ENCODE data around the gene BBX. TPM values are rescaled to one million over a fixed set of nuclear protein-coding genes. Genes with fewer than 3 reads are reported as not detected.

Gene BBX
- total RNA-seq, 1 donor = 81.8 TPM

- H3K4me3 ChIP-seq (ENCODE audit: low read depth, low read length) = no peak overlapping the region
- TF ChIP-seq CTCF (IDR thresholded peaks at IDR 0.05; ENCODE audit: insufficient read depth, low read length) = no peak
- DNase-seq (ENCODE audit: low read depth) = no peak
These were observed 231.2 kb downstream of the BBX start for GRCh38 chr3:107753976-107754375.

- no peak for DNase-seq (ENCODE audit: low read depth)
- TF ChIP-seq CTCF (IDR thresholded peaks at IDR 0.05; ENCODE audit: insufficient read depth, low read length) = no peak
- H3K4me3 ChIP-seq (ENCODE audit: low read depth, low read length) = no peak overlapping the region
These were observed 233.9 kb downstream of the BBX start for GRCh38 chr3:107756649-107757048.

GRCh38 chr3:107757140-107757539 is 234.4 kb downstream of the BBX start:
- no peak for DNase-seq (ENCODE audit: low read depth)

GRCh38 chr3:107760144-107760543 is 237.4 kb downstream of the BBX start:
- DNase-seq (ENCODE audit: low read depth) = no peak
- H3K4me3 ChIP-seq (ENCODE audit: low read depth, low read length) = no peak overlapping the region
- TF ChIP-seq CTCF (IDR thresholded peaks at IDR 0.05; ENCODE audit: insufficient read depth, low read length) = no peak

More at GRCh38 chr3:107757140-107757539, 234.4 kb downstream of the BBX start:
- no peak overlapping the region for H3K4me3 ChIP-seq (ENCODE audit: low read depth, low read length)
- TF ChIP-seq CTCF (IDR thresholded peaks at IDR 0.05; ENCODE audit: insufficient read depth, low read length) = no peak

- no peak for DNase-seq (ENCODE audit: low read depth)
- no peak overlapping the region for H3K4me3 ChIP-seq (ENCODE audit: low read depth, low read length)
- no peak for TF ChIP-seq CTCF (IDR thresholded peaks at IDR 0.05; ENCODE audit: insufficient read depth, low read length)
These were observed 238.6 kb downstream of the BBX start for GRCh38 chr3:107761391-107761790.

GRCh38 chr3:107765524-107765923 is 242.8 kb downstream of the BBX start:
- no peak overlapping the region for H3K4me3 ChIP-seq (ENCODE audit: low read depth, low read length)
- no peak for TF ChIP-seq CTCF (IDR thresholded peaks at IDR 0.05; ENCODE audit: insufficient read depth, low read length)
- no peak for DNase-seq (ENCODE audit: low read depth)

GRCh38 chr3:107767897-107768605 is 245.3 kb downstream of the BBX start:
- no peak for TF ChIP-seq CTCF (IDR thresholded peaks at IDR 0.05; ENCODE audit: insufficient read depth, low read length)
- peak; percentile 8 for DNase-seq (ENCODE audit: low read depth)
- no peak overlapping the region for H3K4me3 ChIP-seq (ENCODE audit: low read depth, low read length)
